ENCODE measurements around the gene ARAP2.

ARAP2 gene

DNA sequence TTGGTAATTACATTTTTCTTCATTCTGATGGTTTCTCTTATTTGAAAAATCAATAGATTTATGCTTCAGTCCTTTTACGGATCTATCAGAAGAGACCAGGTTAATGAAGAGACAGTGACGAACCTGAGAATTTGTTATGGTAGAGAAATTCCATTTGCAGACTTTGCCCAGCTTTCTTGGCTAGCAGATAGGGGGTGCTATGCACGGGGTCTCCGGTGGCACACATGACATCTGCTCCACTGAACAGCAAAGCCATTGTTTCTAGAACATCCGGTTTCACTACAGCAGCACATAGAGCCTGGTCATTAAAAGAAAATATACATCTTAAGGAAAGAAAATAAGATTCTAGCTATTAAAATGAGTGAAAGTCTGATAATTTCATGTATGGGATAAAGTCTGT lies 85.1 kb downstream of the ARAP2 start:
- no peaks in the 10 kb centered on the region for H4K20me1 ChIP-seq (ENCODE audit: insufficient read depth)
- H2AFZ ChIP-seq (ENCODE audit: low read depth), result no peak overlapping the region
- no peaks in the 10 kb centered on the region for H3K27me3 ChIP-seq (ENCODE audit: insufficient read depth, low read depth)

DNA sequence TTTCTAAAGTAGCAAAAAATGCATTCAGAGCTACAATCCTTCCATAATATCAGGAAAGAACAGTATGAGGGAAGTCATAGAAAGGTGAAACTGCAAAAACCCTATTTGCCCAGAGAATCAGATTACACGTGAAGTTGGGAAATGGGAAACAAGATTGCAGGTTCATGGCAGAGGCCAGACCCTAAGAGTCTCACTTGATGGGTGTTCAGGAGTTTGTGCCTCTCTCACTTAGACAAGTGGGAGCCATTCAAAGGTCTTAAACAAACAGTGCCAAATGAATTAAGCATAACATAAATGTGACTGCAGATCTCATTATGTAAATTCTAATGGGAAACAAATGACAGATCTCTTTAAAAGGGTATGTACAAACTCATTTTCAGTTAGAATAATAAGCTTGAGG lies 91.6 kb downstream of the ARAP2 start:
- Histone ChIP-seq H3K36me3 (ENCODE audit: insufficient read depth) (no peaks in the 10 kb centered on the region), H3K27ac (no peak overlapping the region), H3K4me3 (IDR thresholded peaks at IDR 0.05; ENCODE audit: insufficient read depth, low read depth, low read length) (no peak overlapping the region), H3K27me3 (ENCODE audit: insufficient read depth, low read depth) (no peaks in the 10 kb centered on the region), H3K4me1 (ENCODE audit: low read depth, poor library complexity, severe bottlenecking) (no peaks in the 10 kb centered on the region), H3K9ac (no peak overlapping the region), H4K20me1 (ENCODE audit: insufficient read depth) (no peaks in the 10 kb centered on the region), H2AFZ (ENCODE audit: low read depth) (no peak overlapping the region), H3K4me2 (no peak overlapping the region), H3K79me2 (ENCODE audit: insufficient read depth, low read depth) (no peaks in the 10 kb centered on the region)
- TF ChIP-seq, protein P1, sequence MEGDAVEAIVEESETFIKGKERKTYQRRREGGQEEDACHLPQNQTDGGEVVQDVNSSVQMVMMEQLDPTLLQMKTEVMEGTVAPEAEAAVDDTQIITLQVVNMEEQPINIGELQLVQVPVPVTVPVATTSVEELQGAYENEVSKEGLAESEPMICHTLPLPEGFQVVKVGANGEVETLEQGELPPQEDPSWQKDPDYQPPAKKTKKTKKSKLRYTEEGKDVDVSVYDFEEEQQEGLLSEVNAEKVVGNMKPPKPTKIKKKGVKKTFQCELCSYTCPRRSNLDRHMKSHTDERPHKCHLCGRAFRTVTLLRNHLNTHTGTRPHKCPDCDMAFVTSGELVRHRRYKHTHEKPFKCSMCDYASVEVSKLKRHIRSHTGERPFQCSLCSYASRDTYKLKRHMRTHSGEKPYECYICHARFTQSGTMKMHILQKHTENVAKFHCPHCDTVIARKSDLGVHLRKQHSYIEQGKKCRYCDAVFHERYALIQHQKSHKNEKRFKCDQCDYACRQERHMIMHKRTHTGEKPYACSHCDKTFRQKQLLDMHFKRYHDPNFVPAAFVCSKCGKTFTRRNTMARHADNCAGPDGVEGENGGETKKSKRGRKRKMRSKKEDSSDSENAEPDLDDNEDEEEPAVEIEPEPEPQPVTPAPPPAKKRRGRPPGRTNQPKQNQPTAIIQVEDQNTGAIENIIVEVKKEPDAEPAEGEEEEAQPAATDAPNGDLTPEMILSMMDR (conservative IDR thresholded peaks at IDR 0.05; ENCODE audit: low read depth, low read length), result no peak

More for the DNA sequence above, 85.1 kb downstream of the ARAP2 start:
- peaks cover 20% of the 10 kb centered on the region for H3K4me1 ChIP-seq (ENCODE audit: low read depth, poor library complexity, severe bottlenecking)
- H3K79me2 ChIP-seq (ENCODE audit: insufficient read depth, low read depth), result no peaks in the 10 kb centered on the region
- TF ChIP-seq, protein P1 (conservative IDR thresholded peaks at IDR 0.05; ENCODE audit: low read depth, low read length), result no peak
- H3K9ac ChIP-seq, result no peak overlapping the region
- H3K36me3 ChIP-seq (ENCODE audit: insufficient read depth), result no peaks in the 10 kb centered on the region
- H3K4me2 ChIP-seq, result no peak overlapping the region
- H3K4me3 ChIP-seq (IDR thresholded peaks at IDR 0.05; ENCODE audit: insufficient read depth, low read depth, low read length), result no peak overlapping the region
- no peak overlapping the region for H3K27ac ChIP-seq

DNA sequence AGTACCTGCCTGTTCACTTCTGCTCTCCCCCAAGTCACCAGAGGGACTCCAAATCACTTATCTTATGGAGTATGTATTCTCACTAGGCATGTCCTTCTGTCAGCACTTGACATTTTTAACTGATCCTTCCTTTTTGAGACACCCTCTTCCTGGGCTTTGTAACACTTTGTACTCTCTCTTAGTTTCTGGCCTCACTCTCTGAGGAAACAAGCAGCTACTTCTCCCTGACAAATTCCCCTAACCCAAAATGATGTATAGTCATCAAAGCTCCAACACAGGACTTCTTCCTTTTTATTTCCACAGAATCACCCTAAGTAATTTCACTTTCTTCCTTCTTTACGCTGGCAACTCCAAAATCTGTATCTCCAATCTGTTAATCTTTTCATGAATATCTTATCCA lies 101.8 kb downstream of the ARAP2 start:
- H3K4me2 ChIP-seq, result no peak overlapping the region
- H3K79me2 ChIP-seq (ENCODE audit: insufficient read depth, low read depth), result no peaks in the 10 kb centered on the region
- no peaks in the 10 kb centered on the region for H3K36me3 ChIP-seq (ENCODE audit: insufficient read depth)
- H3K27me3 ChIP-seq (ENCODE audit: insufficient read depth, low read depth), result no peaks in the 10 kb centered on the region
- no peak overlapping the region for H3K4me3 ChIP-seq (IDR thresholded peaks at IDR 0.05; ENCODE audit: insufficient read depth, low read depth, low read length)
- H3K27ac ChIP-seq, result no peak overlapping the region
- TF ChIP-seq, protein P1 (conservative IDR thresholded peaks at IDR 0.05; ENCODE audit: low read depth, low read length), result no peak
- no peak overlapping the region for H3K9ac ChIP-seq
- H3K4me1 ChIP-seq (ENCODE audit: low read depth, poor library complexity, severe bottlenecking), result no peaks in the 10 kb centered on the region
- no peaks in the 10 kb centered on the region for H4K20me1 ChIP-seq (ENCODE audit: insufficient read depth)
- no peak overlapping the region for H2AFZ ChIP-seq (ENCODE audit: low read depth)

DNA sequence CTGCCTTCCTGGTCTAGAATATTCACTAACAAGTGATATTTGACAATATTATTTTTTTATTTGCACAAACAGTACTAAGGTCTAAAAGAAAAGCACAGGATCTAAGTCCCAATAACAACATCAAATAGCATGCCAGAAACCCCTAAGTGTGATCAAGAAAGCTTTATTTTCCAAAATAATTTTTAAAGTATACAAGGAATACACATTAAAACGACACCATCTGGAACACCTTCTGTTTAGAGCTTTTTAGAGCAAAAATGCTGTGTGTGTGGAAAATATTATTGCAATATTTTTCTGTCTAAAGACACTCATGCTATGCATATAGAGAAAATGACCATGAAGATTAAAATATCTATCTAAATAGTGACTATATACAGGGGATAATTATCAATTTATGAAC lies 103.1 kb downstream of the ARAP2 start:
- H3K4me3 ChIP-seq (IDR thresholded peaks at IDR 0.05; ENCODE audit: insufficient read depth, low read depth, low read length), result no peak overlapping the region
- no peak overlapping the region for H2AFZ ChIP-seq (ENCODE audit: low read depth)
- H3K27me3 ChIP-seq (ENCODE audit: insufficient read depth, low read depth), result no peaks in the 10 kb centered on the region
- H3K36me3 ChIP-seq (ENCODE audit: insufficient read depth), result no peaks in the 10 kb centered on the region
- no peaks in the 10 kb centered on the region for H3K4me1 ChIP-seq (ENCODE audit: low read depth, poor library complexity, severe bottlenecking)
- no peaks in the 10 kb centered on the region for H4K20me1 ChIP-seq (ENCODE audit: insufficient read depth)
- no peaks in the 10 kb centered on the region for H3K79me2 ChIP-seq (ENCODE audit: insufficient read depth, low read depth)
- no peak overlapping the region for H3K9ac ChIP-seq
- H3K4me2 ChIP-seq, result no peak overlapping the region
- TF ChIP-seq, protein P1 (conservative IDR thresholded peaks at IDR 0.05; ENCODE audit: low read depth, low read length), result no peak
- no peak overlapping the region for H3K27ac ChIP-seq

All from KMS-11 (cell line).